Heart right ventricle (tissue), 16 donors: ENCODE measurements around the gene AK2. TPM values are rescaled to one million over a fixed set of nuclear protein-coding genes. Genes with fewer than 3 reads are reported as not detected.

Experiments
- ATAC-seq, 8 donors: fragments of 200-7000 bp; cut with Tn5 transposase; one replicate each; pipeline ENCODE4 v1.9.1; 2020; ENCODE audit warnings: mild to moderate bottlenecking in 8 of 8, moderate library complexity in 8 of 8, moderate number of reproducible peaks in 1 of 8
- DNase-seq, 2 donors: peaks; one replicate each; pipeline ENCODE4 v3.0.0-alpha.2; 2020
- H3K27ac ChIP-seq, 10 donors: fragments of 200-600 bp; sonication (generic) in 2 of 10; one replicate each; pipeline versions ENCODE4 v1.5.0 to v1.8.0; 2020 to 2022; ENCODE audit warnings: mild to moderate bottlenecking in 3 of 10
- H3K27me3 ChIP-seq, 7 donors: fragments of 200-600 bp; one replicate each; pipeline ENCODE4 v1.8.0; 2021 to 2022; ENCODE audit warnings: mild to moderate bottlenecking in 2 of 7
- H3K36me3 ChIP-seq, 9 donors: fragments of 200-600 bp; sonication (generic) in 1 of 9; one replicate each; pipeline versions ENCODE4 v1.5.0 to v1.8.0; 2020 to 2022; ENCODE audit warnings: mild to moderate bottlenecking in 2 of 9
- H3K4me1 ChIP-seq, 9 donors: fragments of 200-600 bp; sonication (generic) in 1 of 9; one replicate each; pipeline versions ENCODE4 v1.5.0 to v1.8.0; 2020 to 2022; ENCODE audit warnings: mild to moderate bottlenecking in 4 of 9
- H3K4me3 ChIP-seq, 10 donors: fragments of 200-600 bp; sonication (generic) in 2 of 10; one replicate each; pipeline versions ENCODE4 v1.5.0 to v1.8.0; 2020 to 2022; ENCODE audit warnings: mild to moderate bottlenecking in 7 of 10, moderate library complexity in 2 of 10
- H3K9me3 ChIP-seq, 11 donors: fragments of 200-600 bp in 10 of 11; sonication (generic) in 2 of 11; one replicate each; pipeline versions ENCODE4 v1.5.0 to v1.8.0; 2013 to 2022; ENCODE audit warnings: mild to moderate bottlenecking in 2 of 11, control low read depth in 1 of 11, moderate library complexity in 1 of 11
- CTCF ChIP-seq, 9 donors: fragments of 200-600 bp; sonication (generic) in 2 of 9; IDR thresholded peaks; one replicate each; pipeline versions ENCODE4 v1.5.0 to v1.8.0; 2021 to 2022; ENCODE audit warnings: antibody characterized with exemption in 9 of 9, mild to moderate bottlenecking in 5 of 9, moderate library complexity in 1 of 9
- WGBS, 2 donors: extraction: QIAGEN DNeasy Blood & Tissue Kit; methylation state at CpG; one replicate each; pipeline ENCODE4 v1.1.7; 2013; ENCODE audit warnings: inconsistent platforms in 1 of 2; 5-methylcytosine and 5-hydroxymethylcytosine counted together
- intact Hi-C, 10 donors: fragments of 100-400 bp; cut with DNase I; formaldehyde crosslinking; loops; one replicate each; pipeline versions ENCODE4 v1.11.1 to v1.14.2; 2022
- polyA plus RNA-seq, 2 donors: library from polyadenylated mRNA; stranded (reverse); fragments of 200-250 nt; gene quantifications; one replicate each; pipeline ENCODE4 v1.2.3, GENCODE V29; 2013
- total RNA-seq, 10 donors: library from RNA; stranded (reverse); fragmentation: NEBNext Ultra II Directional in 3 of 10; extraction: Animal tissue kit (Norgen Biotek cat#: 25700) in 3 of 10; gene quantifications; one replicate each; pipeline versions ENCODE4 v1.2.1 to v1.2.4, GENCODE V29; 2021 to 2023
- donor health status: Arrhythmogenic right ventricular cardiomyopathy.
- donor health status: ischemic (EF 13 %, LVEDD 7.1; RV severe dilation, severe dysfunction).
- donor health status: healthy with polysubstance abuse.
- donor health status: DM: no; HTN: yes; CAD: no.
- donor health status: DM: no; HTN: no; CAD: no.
- donor health status: ischemic (EF 25% LVEDD 6.9; RV normal size, moderate dysfunction).
- donor health status: ischemic (EF 25% LVEDD 5.7; RV mildly dilated, moderate dysfunction).
- donor health status: healthy.
- donor health status: DM: yes; HTN: yes; CAD: no.
- donor health status: Ischemic cardiomyopathy.
- donor health status: ischemic (EF 35%, LVEDD 5.7; RV mildly dilated, moderate dysfunction).
- donor health status: nonischemic (EF 11% LVEDD 7.7; RV severe dilation, severe dysfunction).
- donor health status: DM: yes; HTN: yes; CAD: no.
- donor health status: PGD.
- donor health status: ischemic (EF 29% LVEDD 5.4; RV normal size, mild dysfunction).
- donor health status: nonischemic (EF 23%, LVEDD 6.1; RV moderate dilation, normal function).

AK2 gene
- total and polyA plus RNA-seq, 12 donors = 93.3 to 305 (median 118) TPM

- WGBS, 2 donors = 81 to 88% methylated on average over 2 of the region's 2 CpGs
- Histone ChIP-seq H3K27ac (no peak overlapping the region), H3K4me3 (no peak overlapping the region), H3K4me1 (peaks cover 0 to 23% (median 16%) of the 10 kb centered on the region in 9 donors), H3K9me3 (no peaks in the 10 kb centered on the region), H3K27me3 (peaks cover 0 to 11% (median 0%) of the 10 kb centered on the region in 7 donors), H3K36me3 (no peaks in the 10 kb centered on the region)
- DNase-seq (no peak), ATAC-seq (no peak)
- intact Hi-C loops = loop anchor here in 2 of 10 donors (5.0 kb wide), 2 partner anchors 40 to 70 kb away; partner anchors contain the start of gene AK2 (in 1 of the 2)
- no peak for TF ChIP-seq CTCF (IDR thresholded peaks at IDR 0.05)
Observed at GRCh38 chr1:32966900-32967299, 69.8 kb downstream of the AK2 start.

- no peak for TF ChIP-seq CTCF (IDR thresholded peaks at IDR 0.05)
- Histone ChIP-seq H3K9me3 (no peaks in the 10 kb centered on the region), H3K36me3 (no peaks in the 10 kb centered on the region), H3K4me1 (peaks cover 0 to 39% (median 31%) of the 10 kb centered on the region in 9 donors), H3K27ac (peak overlapping the region; percentile 88 to 98 (median 94)), H3K27me3 (no peaks in the 10 kb centered on the region), H3K4me3 (peak overlapping the region in 9 of 10 donors; percentile 75 to 98 (median 94))
- WGBS, 2 donors = 70 to 75% methylated on average over 5 of the region's 5 CpGs
- intact Hi-C loops = loop anchor here in 3 of 10 donors (2.0 to 5.0 kb wide), 4 partner anchors 24 to 72 kb away; partner anchors contain the start of gene AK2 (in 1 of the 3)
- DNase-seq (no peak), ATAC-seq (no peak)
Observed at GRCh38 chr1:32965251-32965747, 71.4 kb downstream of the AK2 start.

GRCh38 chr1:32964461-32965250, 72.0 kb downstream of the AK2 start, which contains the start of gene RNF19B:
Gene RNF19B, minus strand, starts transcription at chr1:32964809. Its CDS starts 124 bp downstream, at chr1:32964685.
- WGBS, 2 donors = 1 to 2% methylated on average over 60 to 83 of the region's 83 CpGs
- H3K4me3 ChIP-seq = peak within 1 kb of the TSS; percentile 75 to 98 (median 94)
- DNase-seq (peak; percentile 95), ATAC-seq (peak; percentile 98 to 100 (median 99))
- H3K9me3 ChIP-seq = no peaks in the 10 kb centered on the region
- peak within 1 kb of the TSS; percentile 88 to 98 (median 94) for H3K27ac ChIP-seq
- no peaks in the 10 kb centered on the region for H3K36me3 ChIP-seq
- H3K27me3 ChIP-seq = no peaks in the 10 kb centered on the region
- peak in 7 of 9 donors; percentile 14 to 39 (median 26) for TF ChIP-seq CTCF (IDR thresholded peaks at IDR 0.05)
- intact Hi-C loops = loop anchor here in 6 of 10 donors (2.0 to 5.0 kb wide), 6 partner anchors 24 to 73 kb away; partner anchors contain the start of gene AK2 (in 1 of the 6)
- H3K4me1 ChIP-seq = peaks cover 0 to 43% (median 33%) of the 10 kb centered on the region in 9 donors

GRCh38 chr1:32963746-32964460, 72.8 kb downstream of the AK2 start:
- H3K36me3 ChIP-seq = no peaks in the 10 kb centered on the region
- no peaks in the 10 kb centered on the region for H3K27me3 ChIP-seq
- peak; percentile 19 to 57 (median 44) for ATAC-seq
- H3K4me1 ChIP-seq = peaks cover 0 to 49% (median 33%) of the 10 kb centered on the region in 9 donors
- TF ChIP-seq CTCF (IDR thresholded peaks at IDR 0.05) = peak in 1 of 9 donors; percentile 9
- peak; percentile 50 to 53 for DNase-seq
- WGBS, 2 donors = 0% methylated on average over 55 to 78 of the region's 78 CpGs
- peak overlapping the region; percentile 75 to 98 (median 94) for H3K4me3 ChIP-seq
- peak overlapping the region; percentile 52 to 98 (median 94) for H3K27ac ChIP-seq
- H3K9me3 ChIP-seq = no peaks in the 10 kb centered on the region
- intact Hi-C loops = loop anchor here in 5 of 10 donors (2.0 to 5.0 kb wide), 4 partner anchors 25 to 48 kb away; no protein-coding TSS in a partner anchor
